Fibroblast of upper back skin (primary cell): Measurements from ENCODE around the gene SPOCD1.
A peak's percentile ranks its signal among the peaks of the same experiment; 100 is the strongest.

ENCODE experiments used
- DNase-seq: peaks from one replicate; pipeline ENCODE4 v3.0.0-alpha.2; 2013

SPOCD1 gene

DNA sequence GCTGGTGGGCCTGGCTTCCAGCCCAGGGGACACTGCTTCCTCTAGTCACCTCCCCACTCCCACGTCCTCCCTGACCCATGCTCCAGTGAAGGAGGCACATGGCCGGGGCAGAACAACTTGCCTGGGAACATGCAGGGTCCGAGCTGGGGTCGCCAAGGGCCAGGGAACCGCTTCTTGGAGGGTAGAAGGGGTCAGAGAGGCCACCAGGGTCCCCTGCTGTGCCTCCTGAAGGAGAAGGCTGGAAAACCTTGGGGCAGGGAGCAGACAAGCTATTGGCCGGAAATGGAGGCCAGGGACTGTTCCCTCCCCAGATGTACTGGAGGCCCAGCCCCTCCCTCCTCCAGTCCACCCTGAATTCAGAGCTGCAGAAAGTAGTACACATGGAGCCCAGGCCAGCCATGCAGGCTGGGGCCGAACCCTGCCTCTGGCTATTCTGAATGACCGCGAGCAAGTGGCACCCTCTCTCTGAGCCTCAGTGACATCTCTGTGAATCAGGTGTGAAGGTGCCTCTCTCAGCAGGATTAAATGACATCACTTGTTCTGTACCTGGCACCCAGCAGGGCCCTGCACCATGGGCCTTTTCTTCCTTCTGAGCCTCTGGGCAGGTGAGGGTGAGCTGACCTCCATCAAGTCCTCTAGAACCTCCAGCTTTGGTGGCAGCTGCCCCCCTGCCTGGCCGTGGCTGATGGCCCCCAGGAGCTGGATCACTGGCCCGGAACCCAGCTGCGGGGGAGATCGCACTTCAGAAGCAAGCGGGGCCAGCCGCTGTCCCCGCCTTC lies 15.7 kb downstream of the SPOCD1 start:
- no peak for DNase-seq

DNA sequence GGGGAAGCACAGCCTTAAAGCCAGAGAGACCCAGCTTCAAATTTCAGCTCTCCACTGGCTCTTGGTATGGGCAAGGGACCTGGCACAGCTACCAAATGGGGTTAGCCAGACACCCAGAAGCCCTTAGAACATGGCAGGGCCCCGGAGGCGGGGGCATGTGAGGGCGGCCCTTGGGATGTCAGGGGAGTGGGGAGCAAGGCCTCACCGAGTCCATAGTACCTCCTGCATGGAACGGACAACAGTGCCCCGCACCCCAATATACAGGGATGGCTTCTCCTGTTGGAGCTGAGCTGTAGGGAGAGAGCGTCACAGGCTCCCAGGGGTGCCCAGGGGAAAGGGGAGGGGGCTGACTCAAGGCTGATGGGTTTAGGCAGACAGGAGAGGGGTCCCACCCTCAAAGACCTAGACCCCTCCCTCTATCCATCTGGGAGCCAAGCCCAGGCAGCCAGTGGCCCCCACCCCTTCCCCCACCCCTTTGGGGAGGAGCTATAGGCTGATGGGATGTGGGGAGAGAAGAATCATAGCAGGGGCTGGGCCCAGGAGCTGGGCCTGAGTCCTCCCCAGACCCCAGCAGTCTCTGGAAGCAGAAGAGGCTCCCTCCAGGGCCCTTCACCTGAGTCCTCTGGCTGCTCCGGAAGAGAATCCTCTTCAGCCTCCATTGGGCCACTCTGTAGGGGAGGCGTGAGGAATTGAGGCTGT lies 16.5 kb downstream of the SPOCD1 start:
- DNase-seq = no peak

DNA sequence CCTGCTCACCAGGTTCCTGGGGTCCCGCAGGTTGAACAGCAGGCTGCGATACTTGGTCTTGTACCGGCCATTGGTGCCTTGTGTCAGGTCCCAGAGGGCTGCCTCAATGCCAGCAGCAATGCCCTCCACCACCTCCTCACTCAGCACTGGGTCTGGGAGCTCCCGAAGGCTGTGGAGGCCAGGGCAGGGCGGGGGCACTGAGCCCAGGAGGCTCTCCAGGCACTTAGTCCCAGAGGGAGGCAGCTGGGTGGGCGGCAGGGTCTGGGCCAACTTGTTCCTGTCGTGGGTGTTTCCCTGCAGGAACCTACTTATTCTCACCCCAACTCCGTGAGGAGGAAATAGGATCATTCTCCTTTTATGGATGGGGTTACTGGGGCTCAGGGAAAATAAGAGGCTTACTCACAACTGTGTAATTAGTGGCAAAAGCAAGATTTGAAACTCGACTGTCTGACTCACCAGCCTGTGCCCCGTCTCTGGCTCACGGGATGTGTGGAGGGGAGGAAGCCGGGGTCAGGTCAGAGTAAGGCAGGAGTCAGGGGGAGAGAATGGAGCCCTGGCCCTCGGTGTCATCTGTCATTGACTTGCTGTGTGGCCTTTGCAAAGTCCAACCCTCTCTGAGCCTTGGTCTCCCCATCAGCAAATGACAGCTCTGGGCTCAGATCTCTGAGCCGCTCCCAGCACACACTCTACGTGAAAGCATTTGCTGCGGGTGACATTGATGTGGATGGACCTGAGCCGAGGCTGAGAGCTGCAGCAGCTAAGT lies 17.2 kb downstream of the SPOCD1 start:
- DNase-seq = peak; percentile 87

DNA sequence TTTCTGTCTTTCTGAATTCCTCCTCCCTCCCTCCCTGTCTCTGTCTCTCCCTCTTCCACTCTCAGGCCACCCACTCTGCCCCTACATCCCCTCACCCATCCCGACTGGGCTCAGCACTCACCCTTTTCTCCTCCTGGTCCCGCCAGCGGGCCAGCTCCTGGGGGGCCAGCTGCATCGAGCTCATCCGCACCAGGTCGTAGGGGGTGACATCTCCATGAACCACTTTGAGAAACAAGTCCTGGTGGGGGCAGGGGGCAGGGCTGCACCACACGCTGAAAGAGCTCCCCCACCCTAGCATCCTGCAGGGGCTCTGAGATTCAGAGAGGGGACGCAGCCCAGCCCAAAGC lies 17.8 kb downstream of the SPOCD1 start:
- no peak for DNase-seq

DNA sequence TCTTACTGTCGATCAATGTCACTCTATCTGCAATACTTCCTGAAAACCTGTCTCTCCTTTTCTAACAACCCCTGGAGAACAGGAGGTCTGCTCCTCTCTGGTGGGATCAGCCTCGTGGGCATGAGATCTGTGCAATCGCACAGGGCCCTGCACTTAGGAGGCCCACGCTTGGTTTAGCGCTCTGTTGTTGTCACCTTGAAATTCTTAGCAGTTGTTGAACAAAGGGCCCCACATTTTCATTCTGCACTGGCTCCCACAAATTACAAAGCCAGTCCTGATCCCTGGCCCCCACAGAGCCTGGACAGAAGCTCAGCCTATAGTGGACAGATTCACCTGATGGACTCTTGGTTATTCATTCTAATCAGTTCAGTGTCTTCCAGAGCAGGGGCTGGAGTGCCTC lies 18.6 kb downstream of the SPOCD1 start:
- DNase-seq = no peak

DNA sequence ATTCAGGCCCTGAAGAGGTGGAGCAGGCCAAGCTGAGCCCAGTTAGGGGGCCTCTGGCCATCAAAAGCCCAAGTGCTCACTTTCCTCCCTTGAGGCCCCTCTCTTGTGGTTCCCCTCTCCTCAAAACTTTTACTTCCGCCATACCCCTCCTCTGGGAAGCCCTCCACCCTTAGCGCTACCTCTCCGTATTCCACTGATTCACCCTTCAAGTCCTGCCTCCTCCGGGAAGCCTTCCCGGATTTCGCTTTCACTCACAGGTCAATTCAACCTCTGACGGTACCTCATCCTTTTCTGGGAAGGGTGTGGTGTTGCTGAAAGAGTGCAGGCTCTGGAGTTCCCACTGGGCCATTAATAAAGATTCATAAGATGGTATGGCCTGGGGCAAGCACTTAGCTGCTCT lies 19.1 kb downstream of the SPOCD1 start:
- no peak for DNase-seq

DNA sequence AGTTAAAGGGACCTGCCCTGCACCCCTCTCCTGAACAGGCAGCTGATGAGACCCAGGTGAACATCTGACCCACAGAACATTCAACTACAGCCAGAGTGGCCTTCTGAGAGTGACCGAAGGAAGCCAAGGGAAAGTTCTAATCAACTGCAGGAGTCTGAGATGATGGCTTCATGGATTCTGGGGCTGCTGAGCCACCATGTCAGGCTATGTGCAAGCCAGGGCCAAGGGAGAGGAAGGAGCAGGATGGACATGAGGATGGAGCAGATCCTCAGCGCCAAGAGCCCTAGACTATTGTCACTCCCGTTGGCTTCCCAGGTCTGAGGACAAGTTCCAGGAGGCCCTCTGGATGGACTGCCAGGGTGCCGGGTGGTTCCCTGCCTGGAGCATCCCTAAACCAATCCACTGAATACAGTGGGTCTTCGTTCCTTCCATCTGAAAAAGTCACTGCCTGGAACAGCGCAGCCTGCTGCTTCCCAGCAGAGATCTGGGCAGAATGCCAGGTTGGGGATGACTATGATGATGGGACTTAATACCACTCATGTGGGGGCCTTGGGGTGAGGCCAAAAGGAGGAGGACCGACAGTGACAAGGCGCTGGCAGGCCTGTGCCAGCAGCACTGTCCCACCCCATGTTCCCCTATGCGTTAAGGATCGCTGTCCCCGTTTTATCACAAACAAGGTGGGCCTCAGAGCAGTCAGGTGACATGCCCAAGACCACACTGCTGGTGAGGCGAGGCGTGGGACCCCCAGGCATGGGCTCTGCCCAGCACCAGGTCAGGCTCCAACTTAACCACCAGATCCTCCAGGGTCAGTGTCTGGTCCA lies 19.8 kb downstream of the SPOCD1 start:
- peak; percentile 85 for DNase-seq

DNA sequence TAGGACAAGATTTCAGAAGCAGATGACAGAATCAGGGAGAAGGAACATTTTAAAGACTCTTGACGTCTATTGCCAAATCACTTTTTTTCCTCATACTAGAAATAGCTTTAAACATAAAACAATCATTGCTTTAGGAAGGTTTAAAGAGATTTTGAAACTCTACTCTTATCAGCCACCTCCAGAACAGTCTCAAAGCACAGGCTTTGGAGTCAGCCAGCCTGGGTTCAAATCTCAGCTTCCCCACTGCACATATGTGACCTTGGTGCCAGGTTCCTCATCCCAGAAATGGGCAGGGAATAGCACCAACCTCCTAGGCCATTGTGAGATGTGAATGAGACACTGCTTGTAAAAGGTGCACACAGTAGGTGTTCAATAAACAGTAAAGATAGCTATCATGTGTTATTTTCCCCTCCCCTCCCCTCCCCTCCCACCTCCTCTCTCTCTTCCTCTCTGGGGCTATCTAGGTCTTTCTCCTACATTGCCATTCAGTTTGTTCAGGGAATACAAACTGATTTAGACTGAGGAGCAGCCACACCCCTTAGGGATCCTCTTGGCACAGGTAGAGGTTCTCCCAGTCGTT lies 20.6 kb downstream of the SPOCD1 start:
- no peak for DNase-seq

DNA sequence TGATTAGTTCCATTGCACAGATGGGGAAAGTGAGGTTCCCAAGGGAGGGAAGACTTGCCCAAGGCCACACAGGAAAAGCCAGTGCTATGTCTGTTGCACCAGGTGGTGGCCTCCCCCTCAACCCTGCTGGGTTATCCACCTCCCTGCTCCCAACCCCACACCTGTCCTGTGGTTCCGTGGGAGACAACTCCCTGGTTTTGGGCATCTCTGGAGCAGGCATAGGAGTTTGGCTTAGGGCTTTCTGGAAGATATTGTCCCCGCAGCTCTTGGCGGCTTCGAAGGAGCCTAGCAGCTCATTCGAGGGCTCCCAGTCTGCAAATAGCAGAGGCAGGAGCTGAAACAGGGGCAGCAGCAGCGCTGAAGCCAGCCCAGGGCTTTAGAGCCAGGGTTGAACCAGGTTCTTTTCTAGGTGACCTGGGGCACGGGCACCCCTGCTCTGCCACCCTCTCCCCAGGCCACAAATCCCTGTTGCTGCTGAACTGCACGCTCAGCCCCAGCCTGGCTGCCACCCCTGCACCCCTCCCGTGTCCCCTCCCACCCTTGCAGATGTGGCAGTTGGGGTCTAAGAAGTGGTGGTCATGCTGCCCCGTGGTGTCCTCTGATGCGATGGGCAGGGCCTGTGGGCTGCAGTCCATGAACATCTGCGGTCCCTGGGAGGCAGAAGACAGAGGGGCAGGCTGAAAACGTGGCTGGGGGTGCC lies 22.1 kb downstream of the SPOCD1 start:
- no peak for DNase-seq

DNA sequence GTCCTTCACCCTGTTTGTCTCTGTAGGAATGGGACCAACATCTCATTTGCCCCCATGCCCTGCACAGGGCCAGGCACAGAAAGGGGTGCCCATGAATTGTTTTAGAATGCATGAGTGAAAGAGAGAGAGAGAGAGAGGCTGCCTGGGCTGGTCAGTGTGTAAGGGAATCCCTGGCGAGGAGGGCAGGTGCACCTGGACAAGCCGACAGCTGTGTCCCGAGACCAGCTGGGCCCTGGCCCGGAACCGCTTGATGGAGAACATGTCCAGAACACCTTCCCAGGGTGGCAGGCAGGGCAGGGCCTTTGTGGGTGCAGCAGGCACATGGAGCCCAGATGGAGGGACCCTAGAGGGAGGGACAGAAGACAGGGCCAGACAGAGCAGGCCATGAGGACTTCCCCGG lies 22.7 kb downstream of the SPOCD1 start:
- DNase-seq = no peak

DNA sequence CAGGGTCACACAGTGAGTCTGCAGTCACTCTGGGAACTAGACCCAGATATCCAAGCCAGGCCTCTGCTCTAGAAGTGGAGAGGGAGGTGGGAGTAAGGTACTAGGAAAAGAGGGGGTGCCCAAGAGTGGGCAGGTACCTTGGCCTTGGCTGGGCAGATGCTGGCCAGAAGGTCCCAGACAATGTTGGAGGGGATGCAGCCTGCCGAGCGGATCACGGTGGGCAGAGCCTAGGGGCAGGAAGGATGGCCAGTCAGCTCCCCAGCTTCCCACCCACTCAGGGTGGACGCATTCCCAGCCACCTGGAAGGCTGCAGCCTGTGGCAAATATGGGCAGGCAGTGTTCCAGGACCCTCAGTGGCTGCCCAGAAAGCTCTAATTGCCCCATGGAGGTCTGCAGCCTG lies 23.3 kb downstream of the SPOCD1 start:
- no peak for DNase-seq

DNA sequence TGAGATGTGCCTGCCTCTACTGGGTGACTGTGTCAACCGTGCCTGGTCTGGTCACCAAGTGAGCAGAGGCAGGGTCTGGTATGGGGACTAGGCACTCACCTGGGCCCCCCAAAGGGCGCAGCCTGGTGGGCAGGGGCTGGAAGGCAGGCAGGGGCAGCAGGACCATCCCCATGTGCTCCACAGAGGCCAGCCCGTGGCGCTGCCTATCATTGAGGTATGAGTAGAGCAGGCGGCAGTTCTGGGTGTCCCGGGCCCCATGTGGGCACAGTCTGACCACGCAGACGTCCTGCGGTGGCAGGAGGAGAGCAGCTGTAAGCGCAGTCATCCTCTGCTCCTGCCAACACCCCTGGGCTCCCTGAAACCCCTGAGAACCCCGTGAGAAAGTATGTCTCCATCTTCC lies 23.7 kb downstream of the SPOCD1 start:
- no peak for DNase-seq

DNA sequence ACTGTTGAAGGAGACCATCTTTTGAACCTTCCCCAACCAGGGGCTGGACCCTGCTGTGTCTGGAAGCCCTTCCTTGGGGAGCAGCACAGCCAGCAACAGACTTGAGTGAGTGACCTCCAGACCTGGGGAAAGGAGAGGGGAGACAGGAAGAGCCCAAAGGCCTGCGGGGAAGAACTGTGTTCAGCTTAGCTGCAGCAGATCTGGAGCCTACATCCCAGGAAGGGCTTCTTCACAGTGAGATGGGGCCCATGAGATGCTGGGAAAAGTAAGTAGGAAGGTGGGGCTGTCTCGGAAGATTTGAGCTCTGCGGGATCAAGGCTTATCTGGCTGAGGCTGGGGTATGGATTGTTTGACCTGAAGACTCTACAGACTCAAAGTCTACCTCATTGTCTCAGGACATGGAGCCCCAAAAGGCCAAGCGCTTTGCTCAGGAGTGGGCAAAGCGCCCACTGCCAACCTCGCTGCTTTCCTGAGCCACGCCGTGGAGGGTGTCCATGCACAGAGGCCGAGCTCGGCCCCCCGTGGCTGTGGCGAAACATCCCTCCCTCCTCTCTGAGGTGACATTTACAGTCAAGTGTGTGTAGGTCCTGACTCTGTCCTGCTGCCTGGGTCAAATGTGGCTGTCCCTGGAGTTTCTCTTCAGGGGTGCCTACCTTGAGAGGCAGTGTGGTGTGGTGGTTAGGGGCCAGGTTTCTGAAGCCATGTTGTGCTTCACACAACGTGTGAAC lies 24.5 kb downstream of the SPOCD1 start:
- no peak for DNase-seq

DNA sequence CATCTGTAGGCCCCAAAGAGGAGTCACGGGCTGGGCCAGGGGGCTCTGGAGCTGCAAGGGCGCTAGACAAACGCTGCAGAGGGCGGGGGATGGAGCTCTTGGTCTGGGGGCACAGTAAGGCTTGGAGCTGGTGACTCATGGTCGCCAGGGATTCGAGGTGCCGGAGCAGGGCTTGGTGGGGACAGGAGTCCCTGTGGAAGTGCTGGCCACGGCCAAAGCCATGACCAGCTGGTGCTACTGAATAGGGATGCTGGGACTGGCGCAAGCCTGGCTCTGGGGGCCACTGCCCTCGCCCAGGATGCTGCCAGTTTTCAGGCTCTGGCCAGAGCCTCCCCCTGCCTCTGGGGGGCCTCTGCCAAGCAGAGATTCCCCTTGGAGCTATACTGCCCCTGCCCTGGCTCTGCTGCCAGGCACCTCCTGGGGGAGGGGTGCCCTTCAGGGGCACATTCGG lies 25.2 kb downstream of the SPOCD1 start:
- no peak for DNase-seq

DNA sequence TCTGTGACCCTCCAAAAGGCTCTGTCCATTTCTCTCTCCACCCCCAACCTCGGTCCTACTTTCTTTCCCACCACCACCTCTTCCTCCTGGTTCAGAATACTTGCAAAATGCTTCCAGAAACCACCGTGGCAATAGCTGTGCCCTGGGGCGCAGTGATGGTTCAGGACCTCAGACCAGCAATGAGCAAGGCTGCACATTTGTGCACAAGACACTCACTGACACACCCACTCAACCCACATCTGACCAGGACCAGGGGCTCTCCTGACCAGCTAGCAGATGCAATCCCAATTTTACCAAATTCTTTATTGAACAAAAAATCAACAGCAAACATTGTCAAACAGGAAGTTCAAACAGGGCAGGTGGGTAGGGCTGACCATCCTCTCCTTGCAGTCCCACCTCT lies 25.7 kb downstream of the SPOCD1 start:
- no peak for DNase-seq

DNA sequence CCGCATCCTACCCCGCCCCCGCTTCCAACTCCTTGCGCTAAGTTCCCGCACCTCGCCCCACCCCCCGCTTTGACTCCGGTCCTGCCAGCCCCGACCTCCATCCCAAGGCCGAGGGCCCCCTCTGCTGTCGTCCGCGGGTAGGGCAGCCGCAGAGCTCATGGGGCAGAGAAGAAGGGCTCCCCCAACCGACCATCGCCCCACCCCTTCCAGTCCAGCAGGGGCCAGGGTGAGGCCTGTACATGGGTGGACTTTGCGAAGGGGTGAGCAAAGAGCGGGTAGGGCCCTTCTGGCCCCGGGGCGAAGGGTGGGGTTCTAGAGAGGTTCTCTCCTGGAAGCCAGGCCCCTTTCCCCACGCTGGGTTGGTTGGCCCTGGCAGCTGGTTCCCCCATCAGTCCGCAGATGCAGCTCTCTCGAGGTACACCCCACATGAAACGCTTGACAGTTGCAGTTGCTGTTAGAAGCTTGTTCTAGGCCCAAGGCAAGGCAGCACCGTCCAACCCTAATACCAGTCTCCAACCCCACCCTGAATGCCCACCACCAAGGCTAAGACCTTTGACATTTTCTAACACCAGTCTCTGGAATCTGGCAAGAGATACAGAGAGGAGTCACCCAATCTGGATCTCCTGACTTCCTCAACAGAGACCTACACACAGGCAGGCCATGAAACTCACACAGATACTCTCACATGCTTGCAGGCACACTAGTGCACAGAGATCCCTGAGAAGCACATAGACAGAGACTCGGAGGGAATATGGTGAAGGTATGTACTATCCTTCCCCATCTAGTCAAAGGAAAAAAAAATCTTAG lies 26.4 kb downstream of the SPOCD1 start:
- DNase-seq = peak; percentile 87

DNA sequence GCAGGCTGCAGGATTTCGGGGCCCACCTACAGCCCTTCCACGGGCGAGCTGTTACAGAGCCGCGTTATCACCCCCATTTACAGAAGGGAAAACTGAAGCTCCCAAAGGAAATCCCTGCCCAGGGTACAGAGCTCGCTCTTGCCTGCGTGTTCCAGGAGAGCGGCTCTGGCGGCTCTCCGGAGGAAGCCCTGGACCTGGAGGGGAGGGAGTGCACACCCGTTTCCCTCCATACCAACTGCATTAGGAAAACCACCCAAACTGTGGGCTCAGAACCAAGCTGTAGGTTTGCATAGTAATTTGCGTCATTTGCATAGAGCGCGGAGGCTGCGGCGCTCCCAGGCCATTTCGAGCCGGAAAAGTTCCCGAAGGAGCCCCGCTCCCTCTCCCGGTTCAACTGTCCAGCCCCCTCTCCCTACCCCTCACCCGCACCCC lies 27.0 kb downstream of the SPOCD1 start:
- peak; percentile 74 for DNase-seq

DNA sequence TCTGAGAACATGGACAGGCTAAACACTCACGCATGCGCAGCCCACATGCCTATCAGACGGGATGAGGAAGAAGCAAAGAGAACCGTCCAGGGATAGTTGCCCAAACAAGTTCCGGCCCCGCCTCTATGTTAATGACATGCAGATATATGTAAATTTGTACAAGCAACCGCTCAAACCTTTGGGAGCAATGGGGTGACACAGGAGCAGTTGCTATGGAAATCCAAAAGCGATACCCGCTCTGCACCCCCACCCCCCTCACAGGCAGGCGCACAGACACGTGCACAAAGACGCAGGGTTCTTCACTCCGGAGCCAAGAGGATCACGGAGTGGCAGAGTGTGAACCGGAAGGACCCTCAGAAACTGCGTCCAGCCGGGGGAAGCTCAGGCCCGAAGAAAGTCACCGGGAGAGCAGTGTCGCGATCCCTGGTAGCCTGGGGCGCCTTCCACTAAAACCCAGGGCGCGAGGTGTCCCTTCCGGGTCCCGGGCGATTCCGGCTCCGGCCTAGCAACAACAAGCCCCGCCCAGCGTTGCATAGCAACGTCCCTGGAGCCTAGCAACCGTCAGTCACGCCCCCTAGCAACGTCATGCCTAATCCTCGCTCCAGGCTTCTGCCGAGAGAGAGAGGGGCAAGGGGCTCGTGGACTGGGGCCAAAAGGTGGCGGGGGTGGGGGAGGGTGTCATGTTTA lies 27.5 kb downstream of the SPOCD1 start:
- DNase-seq = peak; percentile 87

DNA sequence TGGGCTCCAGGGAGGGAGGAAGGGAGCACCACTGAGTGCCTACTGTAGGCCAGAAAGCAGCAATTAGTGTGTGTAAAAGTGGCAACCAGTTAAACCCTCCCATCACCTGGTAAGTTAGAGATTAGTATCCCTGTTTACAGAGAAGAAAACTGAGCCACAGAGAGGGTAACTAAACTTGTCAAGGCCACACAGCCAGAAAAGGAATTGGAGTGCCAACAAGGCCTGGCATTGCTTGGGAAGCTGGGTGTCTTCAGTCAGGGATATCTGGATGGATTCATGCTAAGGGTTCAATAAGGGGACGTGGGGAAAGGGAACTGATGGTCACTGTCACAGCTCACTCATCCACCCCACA lies 28.1 kb downstream of the SPOCD1 start:
- no peak for DNase-seq

DNA sequence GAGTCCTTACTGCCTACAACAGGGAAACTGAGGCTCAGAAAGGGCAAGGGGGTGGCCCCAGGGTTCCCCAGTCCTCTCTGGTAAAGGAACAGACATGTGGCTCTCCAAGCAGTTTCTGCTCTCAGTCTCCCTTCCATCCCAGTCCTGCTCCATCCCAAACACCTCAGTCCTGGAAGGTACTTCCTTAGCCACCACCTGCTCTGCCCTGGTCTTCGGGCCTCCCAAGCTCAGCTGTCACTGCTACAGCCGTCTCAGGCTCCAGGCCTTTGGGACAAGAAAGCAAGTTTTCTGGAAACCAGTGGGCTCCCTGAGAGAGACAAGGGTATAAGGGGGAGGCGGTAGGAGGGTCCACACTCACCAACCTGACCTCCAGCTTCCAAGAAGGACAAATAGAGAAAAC lies 28.6 kb downstream of the SPOCD1 start:
- DNase-seq = no peak
